ENCODE measurements around the gene TESMIN. TPM values are rescaled to one million over a fixed set of nuclear protein-coding genes. Genes with fewer than 3 reads are reported as not detected.

TESMIN gene
- total RNA-seq, 1 experiment from 2014 or later, result 45.2 TPM

DNA sequence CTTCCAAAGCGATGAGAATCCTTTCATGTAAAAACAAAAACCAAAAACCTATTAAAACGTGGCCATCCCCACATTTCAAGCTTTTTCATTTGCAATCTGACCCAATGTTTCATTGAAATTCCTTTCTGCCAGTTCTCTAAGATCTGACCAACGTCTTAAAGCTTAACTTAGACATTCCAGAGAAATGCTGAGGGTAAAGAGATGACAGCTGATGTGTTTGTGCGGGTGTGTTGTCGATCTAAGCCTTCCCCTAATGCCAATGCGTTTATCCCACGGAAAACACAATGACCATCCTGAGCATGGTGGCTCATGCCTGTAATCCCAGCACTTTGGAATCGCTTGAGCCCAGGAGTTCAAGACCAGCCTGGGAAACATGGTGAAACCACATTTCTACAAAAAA is 6.4 kb upstream of the TESMIN start:
- H2AK5ac ChIP-seq (ENCODE audit: insufficient read length, low read length), result no peak overlapping the region
- no peak overlapping the region for H3K27ac ChIP-seq (ENCODE audit: insufficient read length, low read depth, low read length)
- no peak overlapping the region for H2BK5ac ChIP-seq (ENCODE audit: insufficient read length, low read length)
- no peak overlapping the region for H3T11ph ChIP-seq (ENCODE audit: low read length)
- H3K4ac ChIP-seq (ENCODE audit: low read depth, low read length), result no peak overlapping the region
- no peak overlapping the region for H3K14ac ChIP-seq (ENCODE audit: insufficient read depth, low read length)
- no peak overlapping the region; a peak in 1 of 7 replicates for H3K27ac Mint-ChIP-seq
- H4K5ac ChIP-seq (ENCODE audit: insufficient read length, low read depth, low read length), result no peak overlapping the region
- H3K9me3 ChIP-seq (ENCODE audit: control insufficient read depth, low read depth, low read length), result no peaks in the 10 kb centered on the region
- H2BK12ac ChIP-seq (ENCODE audit: insufficient read length, low read depth, low read length), result no peak overlapping the region
- TF ChIP-seq, protein P1, sequence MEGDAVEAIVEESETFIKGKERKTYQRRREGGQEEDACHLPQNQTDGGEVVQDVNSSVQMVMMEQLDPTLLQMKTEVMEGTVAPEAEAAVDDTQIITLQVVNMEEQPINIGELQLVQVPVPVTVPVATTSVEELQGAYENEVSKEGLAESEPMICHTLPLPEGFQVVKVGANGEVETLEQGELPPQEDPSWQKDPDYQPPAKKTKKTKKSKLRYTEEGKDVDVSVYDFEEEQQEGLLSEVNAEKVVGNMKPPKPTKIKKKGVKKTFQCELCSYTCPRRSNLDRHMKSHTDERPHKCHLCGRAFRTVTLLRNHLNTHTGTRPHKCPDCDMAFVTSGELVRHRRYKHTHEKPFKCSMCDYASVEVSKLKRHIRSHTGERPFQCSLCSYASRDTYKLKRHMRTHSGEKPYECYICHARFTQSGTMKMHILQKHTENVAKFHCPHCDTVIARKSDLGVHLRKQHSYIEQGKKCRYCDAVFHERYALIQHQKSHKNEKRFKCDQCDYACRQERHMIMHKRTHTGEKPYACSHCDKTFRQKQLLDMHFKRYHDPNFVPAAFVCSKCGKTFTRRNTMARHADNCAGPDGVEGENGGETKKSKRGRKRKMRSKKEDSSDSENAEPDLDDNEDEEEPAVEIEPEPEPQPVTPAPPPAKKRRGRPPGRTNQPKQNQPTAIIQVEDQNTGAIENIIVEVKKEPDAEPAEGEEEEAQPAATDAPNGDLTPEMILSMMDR (conservative IDR thresholded peaks at IDR 0.05), result no peak
- H3K9me3 Mint-ChIP-seq, result no peaks in the 10 kb centered on the region
- no peak overlapping the region; a peak in 1 of 5 replicates for H3K4me3 Mint-ChIP-seq
- whole genome bisulfite sequencing (ENCODE audit: extremely low coverage, insufficient read length, low lambda C conversion rate), result no CpG with 5 or more reads among the region's 8 CpGs
- no peaks in the 10 kb centered on the region for H3K27me3 Mint-ChIP-seq (ENCODE audit: low read depth)
- no peak overlapping the region for H3K18ac ChIP-seq (ENCODE audit: insufficient read length, low read depth, low read length)
- H3K4me1 Mint-ChIP-seq, result peaks cover 13 to 21% of the 10 kb centered on the region in 2 experiments
- H3K79me2 ChIP-seq (ENCODE audit: insufficient read depth, low read length), result no peaks in the 10 kb centered on the region
- H4K20me1 ChIP-seq (ENCODE audit: control insufficient read depth, insufficient read depth, insufficient read length), result no peaks in the 10 kb centered on the region
- H3K4me1 ChIP-seq (ENCODE audit: insufficient read depth, low read length), result no peaks in the 10 kb centered on the region; the same call in 1 of the 2 replicates
- no peaks in the 10 kb centered on the region; a peak in 1 of 7 replicates for H3K36me3 Mint-ChIP-seq (ENCODE audit: insufficient read depth in 1 of 3, low read depth in 3 of 3)
- no peaks in the 10 kb centered on the region for H3K23me2 ChIP-seq (ENCODE audit: insufficient read length, low read depth, low read length, poor library complexity, severe bottlenecking)
- H2BK120ac ChIP-seq (ENCODE audit: low read depth, low read length, poor library complexity, severe bottlenecking), result no peak overlapping the region
- no peak overlapping the region for H3K23ac ChIP-seq (ENCODE audit: insufficient read length, low read depth, low read length)
- no peak overlapping the region for H4K8ac ChIP-seq (replicated peaks; ENCODE audit: insufficient read length, low read depth, low read length)
- H3K56ac ChIP-seq (ENCODE audit: insufficient read length, low read depth, low read length), result no peak overlapping the region
- no peak for DNase-seq
- H4K91ac ChIP-seq (ENCODE audit: insufficient read length, low read depth, low read length), result no peak overlapping the region
- H3K27me3 ChIP-seq (ENCODE audit: insufficient read depth, low read length), result no peaks in the 10 kb centered on the region
- no peaks in the 10 kb centered on the region for H3K79me1 ChIP-seq (ENCODE audit: insufficient read depth, low read depth, low read length, poor library complexity, severe bottlenecking)
- H2BK20ac ChIP-seq (ENCODE audit: low read depth, low read length, poor library complexity, severe bottlenecking), result no peak overlapping the region
- H2AFZ ChIP-seq (ENCODE audit: low read length), result no peak overlapping the region
- no peak overlapping the region for H3K4me2 ChIP-seq (ENCODE audit: insufficient read depth, insufficient read length, low read length)
- no peak overlapping the region for H3K9ac ChIP-seq (ENCODE audit: extremely low read depth, insufficient read length, low read length)
- no peak overlapping the region for H2BK15ac ChIP-seq (ENCODE audit: low read depth, low read length)
